Keratinocyte (primary cell): ENCODE measurements around the gene MAN1C1. TPM values are rescaled to one million over a fixed set of nuclear protein-coding genes. Genes with fewer than 3 reads are reported as not detected.

Source experiments
- DNase-seq: peaks from one replicate; pipeline ENCODE4 v3.0.0-alpha.2; 2011; ENCODE audit warnings: low read depth, missing footprints, low spot score
- FAIRE-seq: peaks from 2 replicates; lab custom pipeline; 2011; peaks lifted over from hg19 to GRCh38; lab: Jason Lieb, UNC
- H2AFZ ChIP-seq: 2 replicates; pipeline ENCODE4 v1.6.0; 2012; ENCODE audit warnings: low read length, control low read depth, inconsistent platforms; ENCODE audit not compliant: control insufficient read depth
- H3K27ac ChIP-seq: 2 replicates; pipeline ENCODE4 v1.5.1; 2011; ENCODE audit warnings: low read length; ENCODE audit not compliant: control insufficient read depth, insufficient read depth
- H3K27me3 ChIP-seq: 3 replicates; pipeline ENCODE4 v1.6.0; 2011; ENCODE audit warnings: low read length; ENCODE audit not compliant: control insufficient read depth, insufficient read depth; ENCODE audit errors: extremely low read depth
- H3K36me3 ChIP-seq, 2 experiments: 2 replicates in 1 of 2; 3 replicates in 1 of 2; pipeline ENCODE4 v1.5.1; 2011; ENCODE audit warnings: low read length in 2 of 2, mild to moderate bottlenecking in 1 of 2; ENCODE audit not compliant: control insufficient read depth in 2 of 2, insufficient read depth in 2 of 2; ENCODE audit errors: extremely low read depth in 1 of 2
- H3K4me1 ChIP-seq: 3 replicates; pipeline ENCODE4 v1.5.1; 2011; ENCODE audit warnings: low read length; ENCODE audit not compliant: control insufficient read depth, insufficient read depth; ENCODE audit errors: extremely low read depth
- H3K4me2 ChIP-seq: 3 replicates; pipeline ENCODE4 v1.6.0; 2011; ENCODE audit warnings: low read depth, low read length; ENCODE audit not compliant: control insufficient read depth, insufficient read depth; ENCODE audit errors: extremely low read depth
- H3K4me3 ChIP-seq, 3 experiments: fragments of 200-600 bp in 1 of 3; sonication (generic) in 1 of 3; 2 replicates in 2 of 3; 3 replicates in 1 of 3; pipeline ENCODE4 v1.5.1; 2011 to 2016; ENCODE audit warnings: low read length in 3 of 3, mild to moderate bottlenecking in 3 of 3, control low read depth in 2 of 3, inconsistent platforms in 1 of 3, low read depth in 1 of 3, mixed read lengths in 1 of 3, mixed run types in 1 of 3, moderate library complexity in 1 of 3; ENCODE audit not compliant: control insufficient read depth in 2 of 3, insufficient read depth in 2 of 3; ENCODE audit errors: extremely low read depth in 1 of 3
- H3K79me2 ChIP-seq: 2 replicates; pipeline ENCODE4 v1.6.0; 2012; ENCODE audit warnings: low read length; ENCODE audit not compliant: control insufficient read depth, insufficient read depth
- H3K9ac ChIP-seq: 3 replicates; pipeline ENCODE4 v1.6.0; 2011; ENCODE audit warnings: low read length; ENCODE audit not compliant: control insufficient read depth, insufficient read depth; ENCODE audit errors: extremely low read depth
- H3K9me1 ChIP-seq: 3 replicates; pipeline ENCODE4 v1.6.0; 2011; ENCODE audit warnings: low read length; ENCODE audit not compliant: control insufficient read depth, insufficient read depth; ENCODE audit errors: extremely low read depth
- H3K9me3 ChIP-seq: 2 replicates; pipeline ENCODE4 v1.5.1; 2012; ENCODE audit warnings: low read depth, low read length; ENCODE audit not compliant: control insufficient read depth
- H4K20me1 ChIP-seq: 3 replicates; pipeline ENCODE4 v1.6.0; 2011; ENCODE audit warnings: low read length; ENCODE audit not compliant: control insufficient read depth, insufficient read depth; ENCODE audit errors: extremely low read depth
- CTCF ChIP-seq, 3 experiments: IDR thresholded peaks in 1 of 3; conservative IDR thresholded peaks in 1 of 3; optimal IDR thresholded peaks in 1 of 3; 2 replicates in 2 of 3; 3 replicates in 1 of 3; pipeline versions ENCODE3 to v1.5.1; 2011; ENCODE audit warnings: low read length in 3 of 3, mild to moderate bottlenecking in 3 of 3, moderate library complexity in 2 of 3, control low read depth in 1 of 3, inconsistent platforms in 1 of 3; ENCODE audit not compliant: insufficient read depth in 2 of 3; ENCODE audit errors: extremely low read depth in 1 of 3
- EZH2 ChIP-seq: IDR thresholded peaks from one replicate; pipeline ENCODE4 v1.6.1; 2012; ENCODE audit warnings: inconsistent platforms, mild to moderate bottlenecking, low read length, moderate library complexity
- dilution Hi-C: fragments of 300-500 bp; cut with MboI; formaldehyde crosslinking; loops from one replicate; pipeline ENCODE4 v1.7.0; 2020; ENCODE audit warnings: low sequenced_read_pairs; ENCODE audit not compliant: extremely low pct_ligation_motif_present
- polyA plus RNA-seq, 5 experiments: library from polyadenylated mRNA; depleted of rRNA in 3 of 5; stranded (reverse) in 3 of 5; stranded (forward) in 1 of 5; unstranded in 1 of 5; fragments of >200 nt; gene quantifications; 1 replicate in 1 of 5; 2 replicates in 3 of 5; 3 replicates in 1 of 5; pipeline versions ENCODE4 v1.2.1 to v1.2.3, GENCODE V29; 2011 to 2012; ENCODE audit warnings: missing spikeins in 2 of 5, low read depth in 1 of 5, low replicate concordance in 1 of 5

Gene MAN1C1
- polyA plus RNA-seq, 1 donor (not counting 4 experiments of a cell fraction or from before 2014, with no cell fraction given), result 0.07 TPM

- dilution Hi-C loops, result no loop called here
- Histone ChIP-seq H3K27ac (no peak overlapping the region), H3K4me2 (no peak overlapping the region), H3K9me3 (no peaks in the 10 kb centered on the region), H3K4me1 (peaks cover 21% of the 10 kb centered on the region), H3K79me2 (no peaks in the 10 kb centered on the region), H4K20me1 (no peaks in the 10 kb centered on the region), H3K9me1 (no peaks in the 10 kb centered on the region), H3K27me3 (no peaks in the 10 kb centered on the region), H3K9ac (no peak overlapping the region), H3K4me3 (no peak overlapping the region), H3K36me3 (no peaks in the 10 kb centered on the region), H2AFZ (no peak overlapping the region)
- no peak for DNase-seq
- no peak for FAIRE-seq
- TF ChIP-seq CTCF (optimal IDR thresholded peaks at IDR 0.05 in 1 of 3, IDR thresholded peaks at IDR 0.05 in 1 of 3, conservative IDR thresholded peaks at IDR 0.05 in 1 of 3; ENCODE audit: extremely low read depth in 1 of 3, insufficient read depth in 2 of 3, low read length in 3 of 3) (no peak), EZH2 (no peak)
Observed at GRCh38 chr1:25711555-25712298, 95.1 kb downstream of the MAN1C1 start.

- Histone ChIP-seq H3K9ac (no peak overlapping the region), H3K4me3 (no peak overlapping the region), H3K27me3 (no peaks in the 10 kb centered on the region), H4K20me1 (no peaks in the 10 kb centered on the region), H3K4me1 (peaks cover 17% of the 10 kb centered on the region), H3K9me3 (no peaks in the 10 kb centered on the region), H3K9me1 (no peaks in the 10 kb centered on the region), H2AFZ (no peak overlapping the region), H3K4me2 (no peak overlapping the region), H3K27ac (no peak overlapping the region), H3K36me3 (no peaks in the 10 kb centered on the region), H3K79me2 (no peaks in the 10 kb centered on the region)
- FAIRE-seq (no peak), DNase-seq (no peak)
- dilution Hi-C loops, result no loop called here
- TF ChIP-seq EZH2 (no peak), CTCF (optimal IDR thresholded peaks at IDR 0.05 in 1 of 3, IDR thresholded peaks at IDR 0.05 in 1 of 3, conservative IDR thresholded peaks at IDR 0.05 in 1 of 3; ENCODE audit: extremely low read depth in 1 of 3, insufficient read depth in 2 of 3, low read length in 3 of 3) (no peak)
Observed at GRCh38 chr1:25712299-25712970, 95.8 kb downstream of the MAN1C1 start.
